ENCODE measurements around the gene HSD17B7. TPM values are rescaled to one million over a fixed set of nuclear protein-coding genes. Genes with fewer than 3 reads are reported as not detected.

HSD17B7 gene
- total and polyA plus RNA-seq, 2 of the 13 experiments (the other 11 are each of a cell fraction or from before 2014, with no cell fraction given) = 43.9 to 84.9 TPM

DNA sequence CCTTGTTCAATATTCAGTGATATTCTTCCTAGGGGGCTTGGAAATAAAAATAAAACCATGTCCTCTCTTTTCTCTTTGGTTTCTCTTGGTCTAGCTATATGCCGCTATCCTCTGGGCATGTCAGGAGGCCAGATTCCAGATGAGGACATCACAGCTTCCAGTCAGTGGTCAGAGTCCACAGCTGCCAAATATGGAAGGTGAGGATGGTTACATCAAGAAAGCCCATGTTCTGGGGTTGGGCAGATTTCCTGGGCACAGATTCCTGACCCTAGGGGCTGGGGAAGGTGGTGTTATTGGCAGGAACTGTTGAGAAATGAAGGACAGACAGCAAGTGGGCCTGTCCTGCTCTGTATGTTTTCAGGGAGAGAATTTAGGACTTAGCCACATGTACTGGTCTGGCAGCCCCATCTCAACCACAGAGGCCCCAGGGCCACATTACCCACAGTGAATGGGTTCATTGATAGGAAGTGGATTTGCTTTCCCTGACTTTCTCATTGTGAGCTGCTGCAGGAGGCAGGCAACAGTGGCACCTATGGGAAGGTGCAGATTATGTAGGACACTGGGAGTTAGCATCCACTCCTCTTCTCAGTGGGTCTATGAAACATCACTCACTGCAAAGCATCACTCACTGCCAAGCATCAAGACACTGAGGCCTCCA lies 37.4 kb upstream of the HSD17B7 start (continued):
- TF ChIP-seq, protein P1, sequence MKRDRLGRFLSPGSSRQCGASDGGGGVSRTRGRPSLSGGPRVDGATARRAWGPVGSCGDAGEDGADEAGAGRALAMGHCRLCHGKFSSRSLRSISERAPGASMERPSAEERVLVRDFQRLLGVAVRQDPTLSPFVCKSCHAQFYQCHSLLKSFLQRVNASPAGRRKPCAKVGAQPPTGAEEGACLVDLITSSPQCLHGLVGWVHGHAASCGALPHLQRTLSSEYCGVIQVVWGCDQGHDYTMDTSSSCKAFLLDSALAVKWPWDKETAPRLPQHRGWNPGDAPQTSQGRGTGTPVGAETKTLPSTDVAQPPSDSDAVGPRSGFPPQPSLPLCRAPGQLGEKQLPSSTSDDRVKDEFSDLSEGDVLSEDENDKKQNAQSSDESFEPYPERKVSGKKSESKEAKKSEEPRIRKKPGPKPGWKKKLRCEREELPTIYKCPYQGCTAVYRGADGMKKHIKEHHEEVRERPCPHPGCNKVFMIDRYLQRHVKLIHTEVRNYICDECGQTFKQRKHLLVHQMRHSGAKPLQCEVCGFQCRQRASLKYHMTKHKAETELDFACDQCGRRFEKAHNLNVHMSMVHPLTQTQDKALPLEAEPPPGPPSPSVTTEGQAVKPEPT (CRISPR knock-in tag; IDR thresholded peaks at IDR 0.05; ENCODE audit: low read depth) = no peak
- no peak for TF ChIP-seq SIX4 (CRISPR knock-in tag; IDR thresholded peaks at IDR 0.05)
- no peak for TF ChIP-seq ZNF230 (CRISPR knock-in tag; IDR thresholded peaks at IDR 0.05)
- no peak for TF ChIP-seq ZNF724P (CRISPR knock-in tag; IDR thresholded peaks at IDR 0.05; ENCODE audit: borderline replicate concordance)
- peak; percentile 74 for TF ChIP-seq HNF4G (IDR thresholded peaks at IDR 0.05; ENCODE audit: borderline replicate concordance, low read depth, low read length)
- peak; percentile 34; the same call in 1 of the 2 replicates for TF ChIP-seq HNF4G (CRISPR knock-in tag; IDR thresholded peaks at IDR 0.05; ENCODE audit: borderline replicate concordance, low read depth)
- no peak for TF ChIP-seq ZNF782 (CRISPR knock-in tag; IDR thresholded peaks at IDR 0.05; ENCODE audit: borderline replicate concordance)
- no peak for TF ChIP-seq BRD4 (CRISPR knock-in tag; IDR thresholded peaks at IDR 0.05)
- TF ChIP-seq ZNF644 (CRISPR knock-in tag; IDR thresholded peaks at IDR 0.05; ENCODE audit: low read depth) = peak; percentile 92
- peak; percentile 20; the same call in 1 of the 2 replicates for TF ChIP-seq NCOA2 (CRISPR knock-in tag; IDR thresholded peaks at IDR 0.05)
- no peak for TF ChIP-seq ZNF546 (CRISPR knock-in tag; conservative IDR thresholded peaks at IDR 0.05)
- TF ChIP-seq POLR2AphosphoS2 (IDR thresholded peaks at IDR 0.05; ENCODE audit: low read depth, low read length) = no peak
- TF ChIP-seq CC2D1A (CRISPR knock-in tag; IDR thresholded peaks at IDR 0.05) = no peak
- no peak for TF ChIP-seq ZMAT3 (CRISPR knock-in tag; conservative IDR thresholded peaks at IDR 0.05)
- TF ChIP-seq ZKSCAN1 (IDR thresholded peaks at IDR 0.05; ENCODE audit: low read length) = no peak
- no peak for TF ChIP-seq PLRG1 (conservative IDR thresholded peaks at IDR 0.05)
- TF ChIP-seq, protein P2, sequence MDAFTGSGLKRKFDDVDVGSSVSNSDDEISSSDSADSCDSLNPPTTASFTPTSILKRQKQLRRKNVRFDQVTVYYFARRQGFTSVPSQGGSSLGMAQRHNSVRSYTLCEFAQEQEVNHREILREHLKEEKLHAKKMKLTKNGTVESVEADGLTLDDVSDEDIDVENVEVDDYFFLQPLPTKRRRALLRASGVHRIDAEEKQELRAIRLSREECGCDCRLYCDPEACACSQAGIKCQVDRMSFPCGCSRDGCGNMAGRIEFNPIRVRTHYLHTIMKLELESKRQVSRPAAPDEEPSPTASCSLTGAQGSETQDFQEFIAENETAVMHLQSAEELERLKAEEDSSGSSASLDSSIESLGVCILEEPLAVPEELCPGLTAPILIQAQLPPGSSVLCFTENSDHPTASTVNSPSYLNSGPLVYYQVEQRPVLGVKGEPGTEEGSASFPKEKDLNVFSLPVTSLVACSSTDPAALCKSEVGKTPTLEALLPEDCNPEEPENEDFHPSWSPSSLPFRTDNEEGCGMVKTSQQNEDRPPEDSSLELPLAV (CRISPR knock-in tag; conservative IDR thresholded peaks at IDR 0.05; ENCODE audit: low read depth) = no peak
- TF ChIP-seq ZNF496 (CRISPR knock-in tag; IDR thresholded peaks at IDR 0.05; ENCODE audit: insufficient replicate concordance) = no peak
- no peak for TF ChIP-seq GTF2F1 (IDR thresholded peaks at IDR 0.05; ENCODE audit: low read length)
- peak; percentile 43 for TF ChIP-seq SMC3 (IDR thresholded peaks at IDR 0.05; ENCODE audit: low read length)
- TF ChIP-seq ZNF207 (IDR thresholded peaks at IDR 0.05; ENCODE audit: borderline replicate concordance) = no peak
- TF ChIP-seq FOXJ3 (CRISPR knock-in tag; IDR thresholded peaks at IDR 0.05; ENCODE audit: borderline replicate concordance) = peak; percentile 35; the same call in 1 of the 2 replicates
- TF ChIP-seq, protein P3, sequence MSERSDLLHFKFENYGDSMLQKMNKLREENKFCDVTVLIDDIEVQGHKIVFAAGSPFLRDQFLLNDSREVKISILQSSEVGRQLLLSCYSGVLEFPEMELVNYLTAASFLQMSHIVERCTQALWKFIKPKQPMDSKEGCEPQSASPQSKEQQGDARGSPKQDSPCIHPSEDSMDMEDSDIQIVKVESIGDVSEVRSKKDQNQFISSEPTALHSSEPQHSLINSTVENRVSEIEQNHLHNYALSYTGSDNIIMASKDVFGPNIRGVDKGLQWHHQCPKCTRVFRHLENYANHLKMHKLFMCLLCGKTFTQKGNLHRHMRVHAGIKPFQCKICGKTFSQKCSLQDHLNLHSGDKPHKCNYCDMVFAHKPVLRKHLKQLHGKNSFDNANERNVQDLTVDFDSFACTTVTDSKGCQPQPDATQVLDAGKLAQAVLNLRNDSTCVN (CRISPR knock-in tag; IDR thresholded peaks at IDR 0.05; ENCODE audit: borderline replicate concordance) = peak; percentile 28; the same call in 1 of the 2 replicates
- TF ChIP-seq ZNF335 (CRISPR knock-in tag; IDR thresholded peaks at IDR 0.05) = no peak
- no peak for TF ChIP-seq ZNF570 (CRISPR knock-in tag; IDR thresholded peaks at IDR 0.05; ENCODE audit: borderline replicate concordance)
